HG03108 (cell line): ENCODE results near the gene NODAL.
"Not testable (repeated sequence)": the region's sequence is repeated elsewhere in the genome, so short reads cannot be mapped to it uniquely, and the experiment has no call there.

Source experiments
- ATAC-seq: cut with Tn5 transposase; IDR thresholded peaks from one replicate; pipeline ENCODE4 v1.9.1; 2021; ENCODE audit warnings: moderate library complexity; ENCODE audit not compliant: unreplicated experiment

The NODAL gene

GRCh38 chr10:70441161-70441894, at the start of gene NODAL:
NODAL (minus strand) TSS chr10:70441681; CDS start chr10:70441667, 14 bp downstream.
- no peak for ATAC-seq

GRCh38 chr10:70490142-70490541, 48.7 kb upstream of the NODAL start:
- ATAC-seq = no peak

- no peak for ATAC-seq
Observed at GRCh38 chr10:70487824-70488223, 46.3 kb upstream of the NODAL start.

DNA sequence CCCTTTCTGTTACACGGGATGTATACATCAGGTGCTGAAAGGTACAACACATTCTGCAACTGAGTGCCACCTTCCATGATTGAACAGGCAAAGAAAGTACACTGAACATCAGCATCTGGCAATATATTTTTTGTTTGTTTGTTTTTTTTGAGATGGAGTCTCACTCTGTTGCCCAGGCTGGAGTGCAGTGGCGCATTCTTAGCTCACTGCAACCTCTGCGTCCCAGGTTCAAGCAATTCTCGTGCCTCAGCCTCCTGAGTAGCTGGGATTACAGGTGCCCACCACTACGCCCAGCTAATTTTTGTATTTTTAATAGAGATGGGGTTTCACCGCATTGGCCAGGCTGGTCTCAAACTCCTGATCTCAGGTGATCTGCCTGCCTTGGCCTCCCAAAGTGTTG, 42.4 kb upstream of the NODAL start:
- not testable (repeated sequence) for ATAC-seq

- no peak for ATAC-seq
Observed at GRCh38 chr10:70482982-70483760, 41.7 kb upstream of the NODAL start.

DNA sequence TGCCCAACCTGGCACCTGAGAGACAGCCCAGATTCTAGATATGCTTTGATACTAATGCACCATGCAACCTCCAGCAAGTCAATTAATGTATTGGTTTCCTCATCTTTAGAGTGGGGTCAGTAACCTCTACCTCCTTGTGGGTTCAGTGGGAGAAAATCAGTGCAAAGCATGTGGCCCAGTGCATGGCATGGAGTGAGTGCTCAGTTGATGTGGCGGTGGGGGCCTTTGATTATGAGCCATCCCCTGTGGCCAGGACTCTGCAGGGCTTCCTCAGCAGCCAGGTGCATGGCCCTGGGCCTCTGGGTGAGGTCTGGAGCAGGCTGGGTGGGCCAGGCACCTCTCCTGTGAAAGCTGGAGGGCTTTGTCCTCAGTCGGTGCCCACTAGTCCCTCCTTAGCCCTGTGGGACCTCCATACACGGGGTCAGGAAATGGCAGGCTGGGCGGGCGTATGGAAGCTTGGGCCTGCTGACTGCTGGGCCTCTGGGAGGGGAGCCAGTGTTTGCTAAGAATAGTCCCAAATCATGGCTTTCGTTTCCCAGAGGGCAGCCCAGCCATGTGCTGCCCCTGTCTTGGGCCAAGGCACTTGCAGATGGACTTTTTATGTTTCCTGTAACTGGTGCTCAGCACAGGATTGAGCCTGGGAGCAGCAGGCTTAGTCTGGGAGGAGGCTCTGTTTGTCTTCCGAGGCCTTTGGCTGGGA, 40.5 kb upstream of the NODAL start:
- ATAC-seq = no peak

DNA sequence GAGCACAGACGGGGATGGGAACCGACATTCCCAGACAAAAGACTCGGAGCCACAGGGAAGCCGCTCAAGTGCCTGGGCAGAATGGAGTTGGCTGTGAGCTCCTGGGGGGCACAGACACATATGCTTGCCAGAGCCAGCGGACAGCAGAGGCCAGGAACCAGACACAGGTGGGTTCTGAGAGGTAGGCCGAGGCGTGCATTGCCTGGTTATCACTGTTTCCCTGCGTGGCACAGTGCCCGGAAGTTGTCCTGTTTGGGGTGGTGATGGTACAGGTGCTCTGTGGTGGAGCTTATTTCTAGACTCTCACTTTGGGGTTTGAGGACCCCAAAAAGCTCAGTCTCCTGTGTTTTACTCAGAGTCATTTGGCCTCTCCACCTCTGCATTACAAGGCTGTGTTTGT, 39.6 kb upstream of the NODAL start:
- no peak for ATAC-seq

- ATAC-seq = peak; percentile 36
Observed at GRCh38 chr10:70480239-70480861, 38.9 kb upstream of the NODAL start.

DNA sequence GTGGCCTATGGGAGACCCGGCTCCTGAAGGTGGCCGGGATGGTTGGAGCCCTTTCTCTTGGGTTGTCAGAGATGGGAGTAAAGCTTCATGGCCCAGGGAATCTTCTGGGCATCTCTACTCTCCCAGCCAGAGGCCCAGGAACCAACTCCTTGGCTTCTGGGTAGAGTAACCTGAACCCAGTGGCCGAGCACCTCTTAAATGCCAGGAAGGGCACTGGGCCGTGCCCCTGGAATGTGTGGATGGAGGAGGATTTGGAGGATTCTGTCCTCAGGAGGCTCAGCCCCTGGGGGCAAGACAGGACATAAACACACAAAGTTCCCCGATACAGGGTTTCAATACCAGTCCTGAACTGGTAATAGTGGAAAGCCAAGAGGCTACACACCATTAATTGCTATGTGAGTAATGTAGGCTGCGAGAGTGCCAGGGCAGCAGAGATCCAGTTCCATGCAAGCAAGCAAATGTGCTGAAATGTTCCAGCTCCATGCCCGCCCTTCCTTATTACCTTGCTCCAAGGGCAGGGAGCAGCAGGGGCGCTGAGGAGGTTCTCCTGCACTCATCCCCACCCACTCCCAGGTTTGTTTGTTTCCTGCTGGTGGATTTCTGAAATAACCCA, 38.3 kb upstream of the NODAL start:
- ATAC-seq = no peak

DNA sequence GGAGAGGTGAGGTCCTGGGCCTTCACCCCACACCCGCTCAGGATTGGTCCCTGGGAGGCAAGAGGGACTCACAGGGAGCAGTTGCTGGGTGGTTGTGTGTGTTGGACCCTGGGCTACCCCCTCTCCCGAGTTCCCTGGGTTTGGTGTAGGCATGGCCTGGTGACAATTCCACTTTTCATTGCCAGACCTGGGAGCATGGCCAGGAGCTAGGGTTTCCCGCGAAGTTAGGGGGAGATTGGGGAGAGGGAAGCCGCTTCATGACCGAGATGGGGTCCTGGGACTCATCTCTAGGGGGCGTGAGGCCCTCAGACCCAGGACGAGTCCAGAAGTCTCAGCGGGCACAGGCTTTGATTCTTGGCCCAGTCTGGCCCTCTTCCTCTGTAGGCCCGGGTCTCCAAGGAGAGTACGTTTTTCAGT, 37.7 kb upstream of the NODAL start:
- no peak for ATAC-seq

GRCh38 chr10:70478191-70479164, 37.0 kb upstream of the NODAL start, which contains the start of gene PALD1:
PALD1 (plus strand) TSS chr10:70478767; CDS start chr10:70525952, 47,185 bp downstream.
- ATAC-seq = no peak

GRCh38 chr10:70477661-70478162, 36.2 kb upstream of the NODAL start:
- ATAC-seq = no peak

- ATAC-seq = no peak
Observed at GRCh38 chr10:70476249-70477035, 35.0 kb upstream of the NODAL start.

DNA sequence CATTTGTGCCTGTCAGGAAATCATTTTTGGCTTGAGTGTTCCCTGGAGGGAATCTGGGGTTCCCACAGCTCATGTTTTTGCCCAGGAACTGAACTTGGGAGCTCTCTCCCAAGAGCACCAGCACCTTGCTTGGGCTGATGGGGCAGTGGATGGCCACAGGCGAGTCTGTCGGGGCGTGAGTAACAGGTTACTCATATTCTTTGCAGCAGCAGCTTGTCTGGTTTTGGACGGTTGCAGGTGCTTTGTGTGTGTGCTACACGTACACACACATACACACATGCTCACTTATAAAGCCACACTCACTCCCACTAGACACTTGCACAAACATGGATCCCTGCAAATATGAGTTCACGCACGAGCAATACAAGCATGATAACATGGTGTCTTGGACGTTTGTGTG, 34.2 kb upstream of the NODAL start:
- no peak for ATAC-seq

DNA sequence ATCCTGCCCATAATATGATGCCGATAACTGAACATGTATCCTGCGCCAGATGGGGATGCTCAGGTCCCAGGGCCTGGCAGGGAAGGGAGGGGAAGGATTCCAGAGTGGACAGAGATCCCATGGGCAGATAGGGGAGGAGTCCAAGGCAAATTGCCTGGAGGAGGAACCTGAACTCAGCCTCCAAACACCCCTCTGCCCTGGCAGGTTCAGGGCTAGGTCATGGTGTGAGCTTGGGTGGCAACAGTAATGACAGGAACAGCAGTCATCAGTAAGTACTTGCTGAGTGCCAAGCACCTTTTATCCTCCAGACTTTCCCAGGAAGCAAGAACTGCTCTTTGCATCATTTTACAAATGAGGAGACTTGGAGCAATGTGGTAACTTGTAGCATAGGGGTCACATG, 33.3 kb upstream of the NODAL start:
- ATAC-seq = no peak

DNA sequence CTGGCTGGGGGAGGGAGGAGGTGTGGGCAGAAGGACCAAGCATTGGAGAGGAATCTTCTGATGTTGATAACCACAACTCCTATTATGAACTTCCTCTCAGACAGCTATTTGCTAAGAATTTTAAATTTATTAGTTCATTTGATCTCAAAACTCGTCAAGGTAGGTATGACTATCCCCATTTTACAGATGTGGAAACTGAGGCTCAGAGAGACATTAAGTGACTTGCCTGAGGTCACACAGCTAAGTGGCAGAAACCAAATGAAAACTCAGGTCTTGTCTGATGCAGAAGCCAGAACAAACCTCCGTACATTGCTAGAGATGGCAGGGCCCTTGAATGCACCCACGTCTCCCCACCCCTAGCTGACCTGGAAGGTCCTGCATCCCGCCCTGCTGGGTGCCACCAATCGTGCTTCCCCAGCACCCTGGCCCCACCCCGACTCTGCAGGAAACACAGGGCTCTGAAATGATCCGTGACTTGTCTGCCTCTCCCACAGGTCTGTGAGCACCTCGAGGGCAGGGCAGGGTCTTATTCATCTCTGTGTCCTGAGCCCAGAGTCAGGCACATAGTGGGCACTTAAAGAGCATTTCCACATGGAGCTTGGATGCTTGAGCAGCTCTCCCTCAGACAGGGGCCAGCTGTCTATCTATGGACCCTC, 31.4 kb upstream of the NODAL start:
- ATAC-seq = no peak

DNA sequence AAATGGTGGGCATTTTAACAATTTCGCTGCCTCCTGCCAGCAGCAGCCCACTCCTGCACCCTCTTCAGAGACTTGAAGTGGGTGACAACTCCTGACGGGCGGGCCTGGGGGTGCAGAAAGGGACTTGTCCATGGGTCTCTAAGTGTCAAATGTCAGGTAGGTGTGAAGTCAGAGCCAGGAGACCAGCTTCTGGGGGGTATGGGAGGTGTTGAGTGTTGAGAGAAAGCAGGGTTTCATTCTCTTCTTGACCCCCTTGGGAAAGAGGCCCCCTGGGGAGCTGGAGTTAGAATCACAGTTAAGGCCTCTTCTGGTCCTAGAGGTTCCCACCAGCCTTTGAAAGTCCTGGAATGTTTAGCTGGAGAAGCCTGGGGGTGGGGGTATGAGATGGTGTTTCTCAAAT, 25.5 kb upstream of the NODAL start:
- ATAC-seq = no peak

DNA sequence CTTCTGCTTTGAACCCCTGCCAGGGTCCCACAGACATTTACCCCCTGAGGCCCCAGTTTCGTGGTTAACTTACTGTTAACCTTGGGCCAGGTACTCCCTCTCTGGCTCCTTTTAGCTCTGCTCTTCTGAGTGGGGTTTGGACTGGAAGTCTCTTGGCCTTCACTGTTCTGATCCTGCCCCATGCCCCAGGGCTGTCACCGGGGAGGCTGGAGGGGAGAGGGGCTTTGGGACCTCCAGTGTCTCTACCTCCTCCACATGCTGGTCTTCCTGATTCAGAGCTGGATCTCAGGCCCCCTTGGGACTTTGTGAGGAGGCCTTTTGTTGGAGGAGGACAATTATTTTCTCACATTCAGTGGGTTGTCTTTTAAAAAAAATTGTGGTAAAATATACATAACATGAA, 24.4 kb upstream of the NODAL start:
- ATAC-seq = no peak
